ENCODE results near the gene IQCH. TPM values are rescaled to one million over a fixed set of nuclear protein-coding genes. Genes with fewer than 3 reads are reported as not detected.
"Not testable (repeated sequence)": the region's sequence is repeated elsewhere in the genome, so short reads cannot be mapped to it uniquely, and the experiment has no call there.

Gene IQCH
- total RNA-seq, 1 donor from 2014 or later: 0.94 TPM

DNA sequence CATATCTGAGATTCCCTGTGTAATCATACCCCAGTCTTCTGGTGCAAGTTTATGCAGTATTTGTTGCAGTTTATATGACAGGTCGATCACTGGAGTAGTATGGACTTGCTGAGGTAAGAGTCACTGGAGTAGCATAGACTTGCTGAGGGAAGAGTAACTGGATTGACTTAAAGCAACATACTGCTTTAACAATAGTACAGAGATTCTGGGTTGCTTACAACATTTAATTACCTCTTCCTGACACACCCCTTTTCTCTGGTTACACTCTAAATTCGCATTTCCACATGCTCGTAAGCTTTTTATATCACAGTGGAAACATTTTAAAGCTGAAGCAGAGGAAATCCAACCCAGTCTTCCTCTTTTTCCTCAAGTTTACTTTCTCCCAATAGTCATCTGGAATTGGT, 11.9 kb upstream of the IQCH start:
- DNase-seq (ENCODE audit: low spot score): no peak
- intact Hi-C loops (cut with DNase I): no loop called here

DNA sequence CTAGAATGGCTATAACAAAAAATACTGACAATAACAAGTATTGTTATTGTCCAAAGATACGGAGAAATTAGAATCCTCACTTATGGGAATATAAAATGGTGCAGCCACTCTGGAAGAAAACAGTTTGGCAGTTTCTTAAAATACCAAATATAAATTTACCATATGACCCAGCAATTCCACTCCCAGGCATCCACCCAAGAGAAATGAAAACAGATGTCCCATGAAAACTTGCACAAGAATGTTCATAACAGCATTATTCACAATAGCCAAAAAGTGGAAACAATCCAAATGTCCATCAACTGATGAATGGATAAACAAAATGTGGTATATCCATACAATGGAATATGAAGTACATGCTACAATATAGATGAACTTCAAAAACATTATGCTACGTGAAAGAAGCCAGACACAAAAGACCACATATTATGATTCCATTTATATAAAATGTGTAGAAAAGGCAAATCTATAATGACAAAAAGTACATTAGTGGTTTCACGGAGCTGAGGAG, 9.6 kb upstream of the IQCH start:
- intact Hi-C loops (cut with DNase I): no loop called here
- DNase-seq (ENCODE audit: low spot score): no peak

DNA sequence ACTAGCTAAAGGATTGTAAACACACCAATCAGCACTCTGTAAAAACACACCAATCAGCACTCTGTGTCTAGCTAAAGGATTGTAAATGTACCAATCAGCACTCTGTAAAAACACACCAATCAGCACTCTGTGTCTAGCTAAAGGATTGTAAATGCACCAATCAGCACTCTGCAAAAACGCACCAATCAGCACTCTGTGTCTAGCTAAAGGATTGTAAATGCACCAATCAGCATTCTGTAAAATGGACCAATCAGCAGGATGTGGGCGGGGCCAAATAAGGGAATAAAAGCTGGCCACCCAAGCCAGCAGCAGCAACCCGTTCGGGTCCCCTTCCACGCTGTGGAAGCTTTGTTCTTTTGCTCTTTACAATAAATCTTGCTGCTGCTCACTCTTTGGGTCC, 8.0 kb upstream of the IQCH start:
- DNase-seq (ENCODE audit: low spot score); intact Hi-C loops (cut with DNase I): not testable (repeated sequence)

DNA sequence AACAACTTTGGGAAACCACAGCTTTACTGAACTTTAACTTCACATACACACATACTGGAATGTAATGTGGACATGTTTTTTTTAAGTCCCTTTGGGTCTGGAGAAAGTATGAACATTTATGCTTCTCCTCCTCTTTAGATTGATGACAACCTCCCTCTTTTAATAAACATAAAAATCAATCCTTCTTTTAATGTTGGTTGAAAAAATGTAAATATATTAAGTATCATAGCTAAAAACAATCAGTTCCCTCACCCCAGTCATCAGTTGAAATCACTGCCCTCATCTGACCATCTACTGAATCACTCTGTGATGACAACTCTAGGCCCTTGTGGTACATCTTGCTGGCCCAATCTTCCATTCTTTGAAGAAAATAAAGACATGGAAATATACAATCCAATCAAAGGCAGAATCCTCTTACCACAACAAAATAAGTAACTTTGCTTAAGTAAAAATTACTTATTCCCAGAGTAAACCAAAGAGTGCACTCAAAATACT, 6.5 kb upstream of the IQCH start:
- DNase-seq (ENCODE audit: low spot score): no peak
- intact Hi-C loops (cut with DNase I): no loop called here

DNA sequence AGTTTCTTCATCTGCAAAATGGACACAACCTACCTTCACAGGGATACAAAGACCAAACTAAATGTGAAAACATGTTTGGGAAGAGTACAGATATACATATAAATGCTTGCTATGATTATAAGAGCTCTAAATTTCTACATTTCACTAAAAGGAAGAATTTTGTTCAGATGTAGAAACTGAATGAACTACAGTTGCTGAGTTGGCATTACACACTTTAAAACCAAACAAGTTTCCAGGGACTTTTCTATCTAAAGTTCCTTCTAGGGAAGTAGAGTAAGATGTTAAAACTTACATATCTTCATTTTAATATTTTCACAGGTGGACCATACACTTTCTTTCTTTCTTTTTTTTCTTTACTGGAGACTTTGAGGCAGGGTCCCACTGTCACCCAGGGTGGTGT, 4.8 kb upstream of the IQCH start:
- DNase-seq (ENCODE audit: low spot score): no peak
- intact Hi-C loops (cut with DNase I): loop anchor here (10.0 kb wide), 1 partner anchor 185 kb away; the partner anchor contains the start of gene SMAD3

DNA sequence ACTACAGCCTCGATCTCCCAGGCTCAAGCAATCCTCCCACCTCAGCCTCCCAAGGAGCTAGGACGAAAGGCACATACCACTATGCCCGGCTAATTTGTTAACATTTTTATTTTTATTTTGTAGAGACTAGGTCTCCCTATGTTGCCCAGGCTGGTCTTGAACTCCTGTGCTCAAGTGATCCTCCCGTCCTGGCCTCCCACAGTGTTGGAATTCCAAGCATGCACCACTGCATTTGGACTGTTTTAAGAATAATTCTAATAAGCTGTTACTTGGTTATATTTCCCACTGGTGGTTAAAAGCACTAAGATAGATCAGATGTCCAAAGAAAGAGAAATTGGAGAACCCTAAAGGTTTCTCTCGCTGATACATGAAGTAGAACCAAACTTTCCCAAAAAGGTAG, 3.3 kb upstream of the IQCH start:
- DNase-seq (ENCODE audit: low spot score): no peak
- intact Hi-C loops (cut with DNase I): loop anchor here (10.0 kb wide), 1 partner anchor 187 kb away; the partner anchor contains the start of gene SMAD3

DNA sequence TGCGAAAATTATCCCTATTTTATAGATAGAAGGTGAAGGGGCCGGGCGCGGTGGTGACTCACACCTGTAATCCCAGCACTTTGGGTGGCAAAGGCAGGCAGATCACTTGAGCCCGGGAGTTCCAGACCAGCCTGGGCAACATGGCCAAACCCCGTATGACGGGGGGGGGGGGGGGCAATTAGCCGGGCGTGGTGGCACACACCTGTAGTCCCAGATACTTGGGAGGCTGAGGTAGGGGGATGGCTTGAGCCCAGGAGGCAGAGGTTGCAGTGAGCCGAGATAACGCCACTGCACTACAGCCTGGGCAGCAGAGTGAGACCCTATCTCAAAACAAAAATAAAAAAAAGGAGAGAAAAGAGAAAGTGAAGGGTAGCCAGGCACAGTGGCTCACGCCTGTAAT, 1.5 kb upstream of the IQCH start:
- intact Hi-C loops (cut with DNase I): loop anchor here (10.0 kb wide), 1 partner anchor 188 kb away; the partner anchor contains the start of gene SMAD3
- DNase-seq (ENCODE audit: low spot score): no peak

DNA sequence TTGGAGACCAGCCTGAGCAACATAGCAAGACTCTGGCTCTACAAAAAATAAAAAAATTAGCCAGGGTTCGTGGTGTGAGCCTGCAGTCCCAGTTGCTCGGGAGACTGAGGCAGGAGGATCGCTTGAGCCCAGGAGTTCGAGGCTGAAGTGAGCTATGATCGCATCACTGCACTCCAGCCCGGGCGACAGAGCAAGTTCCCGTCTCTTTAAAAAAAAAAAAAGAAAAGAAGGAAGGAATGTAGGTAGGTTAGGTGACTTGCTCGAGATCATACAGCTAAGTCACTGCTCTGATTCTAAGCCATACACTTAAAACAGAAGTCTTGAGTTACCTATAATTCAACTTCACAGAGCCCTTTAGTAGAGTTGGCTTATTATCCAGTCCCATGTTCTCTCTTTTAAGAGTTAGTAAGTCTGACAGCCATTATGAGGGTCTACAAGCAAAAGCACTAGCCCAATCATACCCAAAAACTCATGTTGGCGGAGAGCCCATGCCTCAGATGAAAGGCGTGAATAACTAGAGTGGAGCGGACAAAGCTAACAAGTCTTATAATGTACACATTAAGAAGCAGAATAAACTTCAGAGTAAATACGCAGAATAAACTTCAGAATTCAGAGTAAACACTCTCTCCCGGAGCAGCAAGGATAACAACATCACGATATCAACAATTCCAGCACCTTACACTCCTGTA, 893 bp upstream of the IQCH start:
- no peak for DNase-seq (ENCODE audit: low spot score)
- intact Hi-C loops (cut with DNase I): loop anchor here (10.0 kb wide), 1 partner anchor 189 kb away; the partner anchor contains the start of gene SMAD3

DNA sequence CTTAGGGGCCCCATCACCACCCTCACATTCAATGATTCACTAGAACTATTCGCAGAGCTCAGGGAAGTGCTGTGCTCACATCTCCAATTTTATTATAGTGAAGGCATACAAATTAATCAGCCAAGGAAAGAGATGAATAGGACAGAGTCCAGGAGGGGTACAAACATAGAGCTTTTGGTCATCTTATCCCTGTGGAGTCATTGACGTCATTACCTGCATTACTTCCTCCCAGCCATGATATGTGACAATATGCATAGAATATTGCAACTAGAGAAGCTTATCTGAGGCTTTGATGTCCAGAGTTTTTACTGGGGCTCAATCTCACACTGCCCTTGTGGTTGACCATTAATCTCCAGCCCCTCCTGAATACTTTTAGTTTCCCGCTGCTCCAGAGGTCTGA, 1.5 kb downstream of the IQCH start:
- intact Hi-C loops (cut with DNase I): loop anchor here (10.0 kb wide), 1 partner anchor 191 kb away; the partner anchor contains the start of gene SMAD3

DNA sequence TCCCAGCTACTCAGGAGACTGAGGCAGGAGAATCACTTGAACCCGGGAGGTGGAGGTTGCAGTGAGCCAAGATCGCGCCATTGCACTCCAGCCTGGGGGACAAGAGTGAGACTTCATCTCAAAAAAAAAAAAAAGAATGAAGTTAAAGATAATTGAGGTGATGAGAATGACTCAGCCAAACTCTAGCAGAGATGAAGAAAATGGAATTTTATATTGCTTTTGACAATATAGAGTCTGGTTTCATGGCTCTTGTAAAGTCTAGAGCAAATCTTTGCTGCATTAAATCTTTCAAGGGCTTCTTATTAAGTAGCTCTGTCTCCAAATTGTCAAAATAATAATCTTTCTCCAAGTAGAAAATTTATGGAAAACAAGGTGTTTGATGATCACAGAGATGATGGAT, 3.8 kb downstream of the IQCH start:
- intact Hi-C loops (cut with DNase I): loop anchor here (10.0 kb wide), 1 partner anchor 194 kb away; the partner anchor contains the start of gene SMAD3
- DNase-seq (ENCODE audit: low spot score): not testable (repeated sequence)

More for the DNA sequence above, 1.5 kb downstream of the IQCH start:
- DNase-seq (ENCODE audit: low spot score): no peak

DNA sequence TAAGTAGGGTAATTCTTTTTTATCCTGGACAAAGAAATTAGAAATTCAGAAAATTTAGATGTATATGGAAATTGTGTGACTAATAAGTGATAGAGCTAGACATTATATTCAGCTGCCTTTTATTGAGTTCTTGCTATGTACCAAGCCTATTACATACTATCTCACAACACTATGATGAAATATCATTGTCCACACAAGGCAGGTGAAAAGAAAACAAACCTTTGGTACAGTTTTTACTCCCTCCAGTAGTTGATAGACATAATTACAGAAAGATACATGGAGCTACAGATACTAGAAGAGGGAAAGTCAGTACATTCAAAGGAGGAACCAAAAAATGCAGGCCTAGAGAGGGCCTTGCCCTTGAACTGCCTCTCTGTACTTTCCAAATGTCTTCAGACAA, 4.8 kb downstream of the IQCH start:
- DNase-seq (ENCODE audit: low spot score): no peak
- intact Hi-C loops (cut with DNase I): loop anchor here (10.0 kb wide), 1 partner anchor 195 kb away; the partner anchor contains the start of gene SMAD3

DNA sequence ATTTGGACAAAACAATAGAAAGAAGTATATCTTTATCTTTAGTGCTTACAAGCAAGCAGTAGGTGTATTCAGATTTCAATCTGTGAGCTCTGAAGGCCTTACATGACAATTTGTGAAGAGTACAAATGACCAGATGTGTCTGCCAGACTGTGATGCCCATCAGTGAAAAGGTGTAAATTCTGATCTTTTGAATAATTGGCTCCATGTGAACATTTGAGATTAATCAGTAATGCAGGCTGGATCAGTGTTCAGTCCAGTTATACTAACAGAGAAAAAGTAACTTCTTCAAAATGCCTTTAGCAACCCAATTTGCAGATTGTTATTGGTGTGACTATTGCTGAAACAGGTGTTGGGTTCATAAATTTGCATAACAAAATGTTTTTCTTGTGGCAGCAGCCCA, 5.2 kb downstream of the IQCH start:
- intact Hi-C loops (cut with DNase I): loop anchor here (10.0 kb wide), 1 partner anchor 195 kb away; the partner anchor contains the start of gene SMAD3
- DNase-seq (ENCODE audit: low spot score): no peak

DNA sequence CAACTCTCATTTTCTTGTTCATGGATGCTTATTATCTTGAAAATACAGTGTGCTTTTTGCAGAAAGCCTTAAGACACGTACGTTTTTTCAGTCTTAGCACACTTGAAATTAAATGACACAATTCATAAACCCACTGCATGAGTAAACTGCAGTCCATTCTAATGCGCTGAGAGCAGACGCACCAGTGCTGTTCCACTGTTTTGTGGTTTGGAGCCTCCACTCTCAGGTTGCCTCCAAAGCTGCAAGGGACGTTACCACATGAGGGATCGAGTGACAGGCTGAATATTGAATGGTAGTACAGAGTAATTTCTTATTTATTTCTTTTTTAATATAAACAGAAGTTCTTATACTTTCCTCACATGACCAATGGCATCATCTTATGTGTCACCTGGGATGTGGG, 12.3 kb downstream of the IQCH start:
- DNase-seq (ENCODE audit: low spot score): no peak
- intact Hi-C loops (cut with DNase I): no loop called here

DNA sequence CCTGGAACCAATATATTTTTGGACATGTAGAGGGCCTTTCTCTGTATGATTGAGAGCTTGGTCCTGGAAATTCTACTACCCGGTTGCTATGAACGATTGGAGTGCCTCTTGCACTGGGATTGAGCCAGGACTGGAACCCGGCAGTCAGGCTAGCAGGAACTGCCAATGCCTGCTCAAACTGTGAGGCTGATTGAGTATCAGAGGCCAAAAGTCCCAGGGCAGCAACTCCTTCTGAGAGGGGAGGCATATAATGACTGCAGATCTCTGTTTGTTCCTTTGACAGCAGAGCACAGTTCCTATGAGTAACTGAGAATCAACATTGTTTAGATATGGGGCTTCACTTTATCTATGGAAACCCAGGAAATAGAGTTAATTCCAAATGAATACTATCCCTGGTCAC, 12.9 kb downstream of the IQCH start:
- DNase-seq (ENCODE audit: low spot score): no peak
- intact Hi-C loops (cut with DNase I): no loop called here

DNA sequence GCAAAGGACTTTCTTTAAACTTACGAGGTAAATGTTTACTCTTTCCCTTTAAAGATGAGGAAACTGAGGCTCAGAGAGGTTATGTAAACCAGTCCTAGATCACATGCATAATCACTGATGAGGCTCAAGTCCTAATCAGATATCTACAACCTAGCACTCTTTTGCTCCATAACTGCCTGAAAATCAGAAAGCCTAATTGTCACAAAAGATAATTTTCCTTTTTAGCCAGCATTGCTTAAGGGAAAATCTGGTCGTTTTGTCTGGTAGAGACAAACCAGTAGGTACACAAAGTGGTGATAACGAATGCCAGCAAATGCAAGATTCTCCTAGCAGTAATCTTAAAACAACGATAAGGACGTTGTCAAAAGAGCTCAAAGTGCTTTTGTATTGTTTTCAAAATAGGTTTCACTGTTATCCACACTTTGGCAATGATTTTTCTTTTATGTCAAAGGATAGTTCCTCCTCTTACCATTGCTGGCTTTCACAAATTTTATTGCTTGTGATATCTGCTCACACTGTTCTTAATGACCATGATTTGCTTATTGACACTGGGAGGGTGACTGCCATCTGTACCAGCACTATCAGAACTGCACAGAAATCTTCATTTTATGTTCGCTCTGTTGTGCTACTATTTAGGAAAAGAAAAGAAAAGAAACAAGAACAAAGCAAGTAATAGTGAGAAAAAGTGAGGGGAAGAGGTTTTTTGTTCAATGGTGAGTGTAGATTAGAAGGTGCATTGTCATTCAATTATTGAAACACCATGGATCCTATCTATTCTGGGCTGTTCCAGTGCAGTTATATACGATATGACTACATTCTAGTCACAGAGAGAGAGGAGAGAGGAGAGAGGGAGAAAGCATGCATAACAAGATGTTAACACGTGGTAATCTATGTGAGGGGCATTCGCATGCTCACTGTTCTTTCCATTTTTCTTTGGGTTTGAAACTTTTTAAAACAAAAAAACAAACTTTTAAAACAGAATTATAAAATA, 13.7 kb downstream of the IQCH start:
- intact Hi-C loops (cut with DNase I): no loop called here
- DNase-seq (ENCODE audit: low spot score): no peak

DNA sequence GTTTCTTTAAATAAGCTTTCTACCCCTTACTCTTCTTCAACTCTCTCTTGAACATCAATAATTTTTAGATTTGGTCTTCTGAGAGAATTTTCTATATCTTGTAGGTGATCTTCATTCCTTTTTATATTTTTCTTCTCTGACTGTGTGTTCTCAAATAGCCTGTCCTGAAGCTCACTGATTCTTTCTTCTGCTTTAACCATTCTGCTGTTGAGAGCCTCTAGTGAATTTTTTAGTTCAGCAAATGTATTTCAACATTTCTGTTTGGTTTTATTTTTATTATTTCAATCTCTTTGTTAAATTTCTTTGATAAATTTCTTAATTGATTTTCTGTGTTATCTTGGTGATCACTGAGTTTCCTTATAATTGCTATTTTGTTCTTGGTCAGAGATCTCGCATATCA, 19.6 kb downstream of the IQCH start:
- no peak for DNase-seq (ENCODE audit: low spot score)
- intact Hi-C loops (cut with DNase I): no loop called here

DNA sequence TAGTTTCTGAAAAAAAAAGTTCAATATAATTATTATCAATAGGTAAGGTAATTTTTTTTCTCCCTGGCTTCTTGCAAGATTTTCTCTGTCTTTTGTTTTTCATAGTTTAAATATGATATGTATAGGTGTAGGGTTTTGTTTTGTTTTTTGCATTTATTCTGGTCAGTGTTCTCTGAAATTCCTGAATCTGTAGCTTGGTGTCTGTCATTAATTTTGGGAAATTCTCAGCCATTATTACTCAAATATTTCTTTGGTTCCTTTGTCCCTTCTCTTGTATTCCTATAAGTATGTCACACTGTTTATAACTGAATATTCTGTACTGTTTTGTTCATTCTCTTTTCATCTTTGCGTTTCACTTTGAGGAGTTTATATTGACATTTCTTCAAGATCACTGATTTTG, 22.1 kb downstream of the IQCH start:
- intact Hi-C loops (cut with DNase I): no loop called here

DNA sequence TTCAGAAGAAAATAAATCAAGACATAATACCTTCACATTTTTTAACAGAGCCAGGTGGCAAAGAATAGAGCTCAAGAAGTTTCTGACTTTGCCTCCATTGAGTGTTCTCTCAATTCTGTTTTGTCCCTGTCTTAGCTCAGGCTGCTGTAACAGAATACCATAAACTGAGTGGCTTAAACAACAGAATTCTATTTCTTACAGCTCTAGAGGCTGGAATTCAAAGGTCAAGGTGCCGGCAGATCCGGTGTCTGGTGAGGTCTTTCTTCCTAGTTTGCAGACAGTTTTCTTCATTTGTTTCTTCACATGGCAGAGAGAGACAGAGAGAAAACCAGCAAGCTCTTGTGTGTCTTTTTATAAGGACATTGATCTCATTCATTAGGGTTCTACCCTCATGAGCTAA, 25.6 kb downstream of the IQCH start:
- intact Hi-C loops (cut with DNase I): no loop called here
- DNase-seq (ENCODE audit: low spot score): no peak

More for the DNA sequence above, 22.1 kb downstream of the IQCH start:
- no peak for DNase-seq (ENCODE audit: low spot score)

DNA sequence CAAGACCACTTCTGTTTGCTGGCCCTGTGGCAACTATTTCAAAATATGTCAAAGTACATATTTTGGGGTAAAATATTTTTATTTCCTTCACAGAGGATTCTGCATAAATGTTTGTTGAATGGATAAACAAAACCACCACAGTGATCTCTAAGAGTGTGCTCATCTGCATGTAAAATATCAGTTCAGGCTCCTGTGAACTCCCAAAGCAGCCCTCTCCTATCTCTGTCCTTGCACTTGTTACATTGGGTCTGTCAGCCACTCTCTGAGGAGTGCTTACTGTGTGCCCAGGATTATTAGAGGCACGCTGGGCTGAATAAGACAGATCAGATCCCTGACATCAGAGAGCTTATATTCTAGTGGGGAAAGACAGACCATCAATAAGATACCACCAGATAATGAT, 27.1 kb downstream of the IQCH start:
- intact Hi-C loops (cut with DNase I): no loop called here
- DNase-seq (ENCODE audit: low spot score): no peak

DNA sequence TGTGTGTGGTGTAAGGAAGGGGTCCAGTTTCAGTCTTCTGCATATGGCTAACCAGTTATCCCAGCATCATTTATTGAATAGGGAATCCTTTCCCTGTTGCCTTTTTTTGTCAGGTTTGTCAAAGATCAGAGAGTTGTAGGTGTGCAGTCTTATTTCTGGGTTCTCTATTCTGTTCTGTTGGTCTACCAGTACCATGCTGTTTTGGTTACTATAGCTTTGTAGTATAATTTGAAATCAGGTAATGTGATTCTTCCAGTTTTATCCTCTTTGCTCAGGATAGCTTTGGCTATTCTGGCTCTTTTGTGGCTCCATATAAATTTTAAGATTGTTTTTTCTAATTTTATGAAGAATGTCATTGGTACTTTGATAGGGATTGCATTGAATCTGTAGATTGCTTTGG, 31.0 kb downstream of the IQCH start:
- intact Hi-C loops (cut with DNase I); DNase-seq (ENCODE audit: low spot score): not testable (repeated sequence)
